BE2C (cell line): ENCODE measurements around the gene TTLL4.
A peak's percentile ranks its signal among the peaks of the same experiment; 100 is the strongest.

ENCODE experiments used
- DNase-seq: peaks from one replicate; pipeline ENCODE4 v3.0.0-alpha.2; 2020
- H3K27me3 ChIP-seq: fragments of 250-450 bp; sonication (Bioruptor Pico); 2 replicates; pipeline ENCODE4 v1.5.1; 2020; ENCODE audit warnings: mild to moderate bottlenecking
- H3K36me3 ChIP-seq: fragments of 250-450 bp; sonication (Bioruptor Pico); 2 replicates; pipeline ENCODE4 v1.5.1; 2020; ENCODE audit warnings: mild to moderate bottlenecking
- H3K4me1 ChIP-seq: fragments of 250-450 bp; sonication (Bioruptor Pico); 2 replicates; pipeline ENCODE4 v1.5.1; 2020
- H3K4me3 ChIP-seq: 2 replicates; pipeline ENCODE4 v1.5.1; 2011; ENCODE audit warnings: low read depth, low read length
- H3K9me3 ChIP-seq: fragments of 250-450 bp; sonication (Bioruptor Pico); 2 replicates; pipeline ENCODE4 v1.5.1; 2020
- CTCF ChIP-seq: IDR thresholded peaks from 2 replicates; pipeline ENCODE4 v1.5.1; 2012; ENCODE audit warnings: mild to moderate bottlenecking, low read depth, low read length

The TTLL4 gene

GRCh38 chr2:218785103-218785502 lies 74.5 kb downstream of the TTLL4 start:
- Histone ChIP-seq H3K4me3 (no peak overlapping the region), H3K27me3 (no peaks in the 10 kb centered on the region), H3K36me3 (no peaks in the 10 kb centered on the region), H3K4me1 (no peaks in the 10 kb centered on the region), H3K9me3 (no peaks in the 10 kb centered on the region)
- no peak for DNase-seq
- TF ChIP-seq CTCF, result no peak

- no peaks in the 10 kb centered on the region for H3K27me3 ChIP-seq
- H3K4me3 ChIP-seq, result no peak overlapping the region
- H3K9me3 ChIP-seq, result no peaks in the 10 kb centered on the region
- no peak for DNase-seq
- no peaks in the 10 kb centered on the region for H3K4me1 ChIP-seq
- no peak for TF ChIP-seq CTCF
- no peaks in the 10 kb centered on the region for H3K36me3 ChIP-seq
Measured at GRCh38 chr2:218786133-218786532, 75.5 kb downstream of the TTLL4 start.

- TF ChIP-seq CTCF, result no peak
- Histone ChIP-seq H3K27me3 (no peaks in the 10 kb centered on the region), H3K4me3 (no peak overlapping the region), H3K36me3 (no peaks in the 10 kb centered on the region), H3K4me1 (no peaks in the 10 kb centered on the region), H3K9me3 (no peaks in the 10 kb centered on the region)
- DNase-seq, result no peak
Measured at GRCh38 chr2:218788529-218789255, 78.1 kb downstream of the TTLL4 start.

GRCh38 chr2:218792433-218792832 lies 81.8 kb downstream of the TTLL4 start:
- no peaks in the 10 kb centered on the region for H3K4me1 ChIP-seq
- H3K36me3 ChIP-seq, result no peaks in the 10 kb centered on the region
- no peak overlapping the region for H3K4me3 ChIP-seq
- H3K27me3 ChIP-seq, result no peaks in the 10 kb centered on the region
- no peak for DNase-seq
- H3K9me3 ChIP-seq, result no peaks in the 10 kb centered on the region
- TF ChIP-seq CTCF, result no peak

- no peaks in the 10 kb centered on the region for H3K9me3 ChIP-seq
- H3K36me3 ChIP-seq, result no peaks in the 10 kb centered on the region
- H3K4me1 ChIP-seq, result peaks cover 3% of the 10 kb centered on the region
- TF ChIP-seq CTCF, result no peak
- no peak overlapping the region for H3K4me3 ChIP-seq
- no peaks in the 10 kb centered on the region for H3K27me3 ChIP-seq
- no peak for DNase-seq
Measured at GRCh38 chr2:218796691-218797090, 86.1 kb downstream of the TTLL4 start.

- no peaks in the 10 kb centered on the region for H3K27me3 ChIP-seq
- no peaks in the 10 kb centered on the region for H3K36me3 ChIP-seq
- H3K4me1 ChIP-seq, result peaks cover 10% of the 10 kb centered on the region
- TF ChIP-seq CTCF, result no peak
- H3K4me3 ChIP-seq, result peak overlapping the region; percentile 14; the same call in 1 of the 2 replicates
- H3K9me3 ChIP-seq, result no peaks in the 10 kb centered on the region
- peak; percentile 36 for DNase-seq
Measured at GRCh38 chr2:218798767-218799504, 88.3 kb downstream of the TTLL4 start.
